ENCODE data around the gene DLGAP4.

Gene DLGAP4

DNA sequence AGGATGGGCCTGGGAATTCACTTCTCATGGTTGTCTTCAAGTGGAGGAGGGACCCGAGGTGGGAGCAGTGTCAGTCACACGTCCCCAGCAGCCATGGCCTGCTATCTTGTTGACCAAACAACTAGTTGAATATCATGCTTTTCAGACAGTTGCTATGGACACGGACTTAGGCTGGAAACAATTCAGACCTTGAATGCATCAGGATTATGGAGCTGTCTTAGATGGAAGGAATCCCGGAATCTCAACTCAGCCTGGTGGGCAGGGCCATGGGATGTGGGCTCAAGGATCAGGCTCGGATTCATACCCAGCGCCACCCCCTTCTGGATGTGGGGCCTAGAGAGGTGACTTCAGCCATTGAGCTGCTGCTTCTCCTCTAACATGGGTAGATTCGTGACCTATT, 112.6 kb downstream of the DLGAP4 start:
- no peak for DNase-seq

DNA sequence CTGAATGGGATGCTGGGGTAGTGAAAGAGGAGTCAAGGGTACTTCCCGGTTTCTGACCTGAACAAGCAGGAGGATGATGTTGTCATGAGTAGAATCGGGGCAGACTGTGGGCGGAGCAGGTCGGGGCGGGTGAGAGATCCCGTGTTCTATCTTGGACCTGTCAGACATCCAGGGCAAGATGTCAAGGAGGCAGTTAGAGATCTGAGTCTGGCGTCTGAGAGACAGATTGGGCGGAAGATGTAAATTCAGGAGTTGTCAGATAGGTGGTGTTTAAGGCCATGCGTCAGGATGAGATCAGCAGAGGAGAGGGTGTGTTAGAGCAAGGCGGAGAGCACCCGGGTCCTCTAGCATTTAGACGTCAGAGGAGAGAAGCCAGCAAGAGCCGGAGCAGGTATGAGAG, 115.5 kb downstream of the DLGAP4 start:
- no peak for DNase-seq

DNA sequence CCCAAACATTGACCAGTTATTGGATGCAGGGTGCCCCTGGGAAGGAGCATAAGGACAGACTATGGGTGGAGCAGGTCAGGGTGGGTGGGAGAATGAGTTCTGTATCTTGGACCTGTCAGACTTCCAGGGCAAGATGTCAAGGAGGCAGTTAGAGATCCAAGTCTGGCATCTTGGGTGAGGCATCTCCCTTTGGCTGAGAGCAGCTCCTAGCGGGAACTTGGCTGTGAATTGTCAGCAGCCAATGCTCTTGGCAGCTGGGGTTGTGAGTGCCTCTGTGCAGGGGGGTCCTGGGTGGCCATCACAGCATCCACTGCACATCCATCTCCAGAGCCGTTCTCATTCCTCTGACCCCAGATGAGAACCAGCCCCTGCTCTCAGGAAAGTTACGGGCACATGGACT, 118.2 kb downstream of the DLGAP4 start:
- DNase-seq = no peak

DNA sequence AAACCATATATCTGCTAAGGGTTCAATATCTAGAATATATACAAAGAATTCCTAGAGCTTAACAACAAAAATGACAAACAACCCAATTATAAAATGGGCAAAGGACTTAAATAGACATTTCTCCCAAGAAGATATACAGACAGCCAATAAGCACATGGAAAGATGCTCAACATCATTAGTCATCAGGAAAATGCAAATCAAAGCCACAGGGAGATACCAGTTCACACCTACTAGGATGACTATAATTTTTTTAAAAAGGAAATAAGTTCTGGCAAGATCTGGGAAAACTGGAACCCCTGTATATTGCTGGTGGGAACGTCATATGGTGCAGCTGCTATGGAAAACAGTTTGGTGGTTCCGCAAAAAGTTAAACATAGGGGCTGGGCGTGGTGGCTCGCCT, 119.0 kb downstream of the DLGAP4 start:
- no peak for DNase-seq

DNA sequence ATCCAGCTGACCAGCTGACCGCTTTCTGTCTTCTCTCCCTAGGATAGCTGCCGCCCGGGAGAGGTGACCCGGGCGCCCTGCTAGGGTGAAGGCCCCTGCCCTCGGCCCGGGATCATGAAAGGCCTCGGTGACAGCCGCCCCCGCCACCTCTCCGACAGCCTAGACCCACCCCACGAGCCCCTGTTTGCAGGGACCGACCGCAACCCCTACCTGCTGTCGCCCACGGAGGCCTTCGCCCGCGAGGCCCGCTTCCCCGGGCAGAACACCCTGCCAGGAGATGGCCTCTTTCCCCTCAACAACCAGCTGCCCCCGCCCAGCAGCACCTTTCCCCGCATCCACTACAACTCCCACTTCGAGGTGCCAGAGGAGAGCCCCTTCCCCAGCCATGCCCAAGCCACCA, 125.5 kb downstream of the DLGAP4 start:
- no peak for DNase-seq

DNA sequence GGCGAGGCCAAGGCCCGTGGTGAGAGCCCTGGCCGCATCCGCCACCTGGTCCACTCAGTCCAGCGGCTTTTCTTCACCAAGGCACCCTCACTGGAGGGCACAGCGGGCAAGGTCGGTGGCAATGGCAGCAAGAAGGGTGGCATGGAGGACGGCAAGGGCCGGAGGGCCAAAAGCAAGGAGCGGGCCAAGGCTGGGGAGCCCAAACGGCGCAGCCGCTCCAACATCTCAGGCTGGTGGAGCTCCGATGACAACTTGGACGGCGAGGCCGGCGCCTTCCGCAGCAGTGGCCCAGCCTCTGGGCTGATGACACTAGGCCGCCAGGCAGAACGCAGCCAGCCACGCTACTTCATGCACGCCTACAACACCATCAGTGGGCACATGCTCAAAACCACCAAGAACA, 126.0 kb downstream of the DLGAP4 start:
- DNase-seq = no peak

DNA sequence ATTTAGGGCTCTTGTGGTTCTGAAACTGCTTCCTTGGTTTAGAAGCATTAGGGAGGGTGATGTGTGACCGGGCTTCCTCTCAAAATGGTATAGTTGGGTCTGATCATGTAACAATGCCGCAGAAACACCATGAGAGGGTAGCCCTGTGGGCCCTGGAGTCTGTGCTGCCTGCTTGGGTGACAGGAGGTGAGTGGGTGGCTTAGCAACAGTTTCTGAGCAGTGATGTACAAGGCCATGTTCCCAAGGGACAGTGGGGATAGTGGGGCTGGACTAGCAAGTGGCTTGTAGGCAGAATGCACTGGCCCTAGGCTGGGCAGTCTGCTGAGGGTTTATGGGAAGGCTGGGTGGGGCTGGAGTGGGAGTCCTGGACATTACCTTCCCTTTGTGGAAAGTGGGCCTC, 128.2 kb downstream of the DLGAP4 start:
- no peak for DNase-seq

DNA sequence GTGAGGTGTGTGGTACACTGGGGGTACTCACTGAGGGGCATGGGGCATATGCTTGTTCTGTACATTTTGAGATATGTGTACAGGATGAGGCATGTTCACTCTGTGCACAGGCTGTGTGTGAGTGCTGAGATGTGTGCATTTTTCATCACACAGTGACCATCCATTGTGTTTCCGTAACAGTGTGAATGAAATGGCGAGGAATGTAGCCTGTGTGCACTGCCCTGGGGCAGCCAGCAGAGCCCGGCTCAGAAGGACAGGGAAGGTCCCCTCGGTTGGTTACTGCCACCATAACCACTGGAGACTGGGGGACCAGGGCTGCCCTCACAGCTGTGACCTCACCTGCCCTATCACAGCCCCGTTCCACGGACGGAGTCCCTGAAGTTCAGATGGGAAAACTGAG, 129.0 kb downstream of the DLGAP4 start:
- no peak for DNase-seq

DNA sequence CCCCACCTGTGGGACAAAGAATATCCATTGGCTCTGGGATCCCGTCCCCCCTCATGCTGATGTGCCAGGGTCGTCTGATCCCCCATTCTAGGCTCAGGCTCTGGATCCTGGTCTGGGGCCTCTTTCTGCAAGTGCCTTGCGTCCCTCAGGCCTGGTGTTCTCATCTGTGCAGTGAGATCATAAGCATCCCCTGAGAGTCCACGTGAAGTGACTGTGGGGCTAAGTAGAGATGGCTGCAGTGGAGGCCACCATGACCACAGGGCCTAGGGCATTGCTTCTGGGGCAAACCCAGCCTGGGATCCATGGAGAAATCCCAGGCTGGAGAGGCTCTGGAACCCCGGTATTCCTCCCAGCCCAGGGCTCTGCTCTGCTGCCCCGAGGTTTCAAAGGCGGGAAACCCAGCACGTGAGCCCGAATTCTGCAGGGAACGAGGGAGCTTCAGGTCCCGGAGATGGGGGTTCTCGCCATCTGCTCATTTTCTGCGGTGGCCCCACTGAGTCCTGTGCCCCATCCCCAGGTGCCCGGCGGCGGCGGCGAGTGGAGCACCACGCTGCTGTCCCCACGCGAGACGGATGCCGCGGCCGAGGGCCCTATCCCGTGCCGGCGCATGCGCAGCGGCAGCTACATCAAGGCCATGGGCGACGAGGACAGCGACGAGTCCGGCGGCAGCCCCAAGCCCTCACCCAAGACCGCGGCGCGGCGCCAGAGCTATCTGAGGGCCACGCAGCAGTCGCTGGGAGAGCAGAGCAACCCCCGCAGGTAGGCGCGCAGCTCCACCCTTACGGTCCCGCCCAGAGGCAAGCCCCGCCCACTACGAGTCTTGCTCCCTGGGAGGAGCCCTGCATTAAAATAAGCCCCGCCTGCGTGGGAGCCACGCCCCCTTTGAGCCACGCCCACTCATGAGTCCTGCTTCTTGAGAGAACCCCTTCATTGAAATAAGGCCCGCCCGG, 129.7 kb downstream of the DLGAP4 start:
- no peak for DNase-seq

DNA sequence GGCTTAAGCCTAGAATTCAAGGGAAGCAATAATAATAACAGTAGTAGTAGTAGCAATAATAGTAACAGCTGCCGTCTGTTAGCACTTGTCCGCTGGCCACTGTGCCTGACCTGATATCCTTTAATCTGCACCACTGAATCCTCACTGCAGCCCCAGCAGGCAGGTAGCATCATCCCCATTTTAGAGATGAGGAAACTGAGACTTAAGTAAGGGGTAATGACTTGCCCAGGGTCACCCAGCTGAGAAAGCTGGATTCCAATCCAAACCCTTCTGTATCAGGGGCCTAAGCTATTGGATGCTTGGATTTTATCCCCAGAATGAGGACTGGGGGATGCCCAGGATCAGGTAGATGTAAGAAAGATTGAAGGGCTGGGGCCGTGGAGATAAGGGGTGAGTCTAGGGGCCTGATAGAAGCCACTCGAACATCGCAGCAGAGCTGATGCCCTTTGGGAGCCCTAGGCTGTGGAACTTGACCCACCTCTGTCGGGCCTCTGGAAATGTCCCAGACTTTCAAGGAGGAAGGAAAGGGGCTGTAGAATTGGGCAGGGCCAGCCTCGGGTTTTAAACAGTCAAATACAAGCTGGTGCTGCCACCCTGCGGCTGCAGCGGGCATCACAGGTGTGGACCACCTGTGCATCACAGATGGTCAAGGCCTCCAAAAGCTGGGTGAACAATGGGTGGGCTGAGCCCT, 133.0 kb downstream of the DLGAP4 start:
- no peak for DNase-seq

DNA sequence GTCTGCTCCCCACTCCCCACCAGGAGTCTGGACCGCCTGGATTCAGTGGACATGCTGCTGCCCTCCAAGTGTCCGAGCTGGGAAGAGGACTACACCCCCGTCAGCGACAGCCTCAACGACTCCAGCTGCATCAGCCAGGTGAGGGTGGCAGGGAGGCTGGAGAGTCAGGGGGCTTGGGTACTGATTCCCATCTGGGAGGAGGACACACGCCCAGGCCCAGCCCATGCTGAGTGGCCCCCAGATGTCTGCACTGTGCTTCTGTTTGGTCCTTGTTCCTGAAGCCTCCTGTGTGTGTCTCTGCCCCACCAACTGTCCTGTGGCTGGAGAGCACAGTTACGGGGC, 133.6 kb downstream of the DLGAP4 start:
- DNase-seq = no peak

DNA sequence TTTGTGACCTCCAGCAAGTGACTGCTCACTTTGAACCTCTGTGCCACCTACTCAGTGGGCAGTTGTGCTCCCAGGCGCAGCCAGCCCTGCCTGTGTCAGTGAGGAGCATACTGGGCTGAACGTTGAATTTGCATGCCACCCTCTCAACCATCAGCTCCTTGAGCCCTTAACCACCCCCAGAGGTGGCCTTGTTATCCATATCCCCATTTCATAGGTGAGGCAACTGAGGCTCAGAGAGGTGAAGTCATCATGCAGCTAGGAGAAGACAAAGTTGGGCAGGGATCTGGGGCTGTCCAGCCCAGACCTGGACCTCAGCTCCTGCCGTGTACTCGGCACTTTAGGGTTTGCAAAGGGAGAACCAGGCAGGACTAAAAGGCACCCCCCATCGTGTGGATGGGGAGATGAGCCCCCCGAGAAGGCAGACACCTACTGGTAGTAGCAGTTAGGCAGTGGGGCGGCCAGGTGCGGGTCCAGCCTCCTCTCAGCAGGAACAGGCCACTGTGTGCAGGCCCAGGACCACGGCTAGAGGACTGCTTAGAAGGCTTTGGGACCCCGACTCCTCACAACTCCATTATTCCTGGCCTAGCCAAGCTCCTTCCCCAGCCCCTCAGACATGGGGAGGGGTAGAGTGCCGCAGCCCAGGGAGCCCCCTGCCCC, 134.4 kb downstream of the DLGAP4 start:
- DNase-seq = no peak

DNA sequence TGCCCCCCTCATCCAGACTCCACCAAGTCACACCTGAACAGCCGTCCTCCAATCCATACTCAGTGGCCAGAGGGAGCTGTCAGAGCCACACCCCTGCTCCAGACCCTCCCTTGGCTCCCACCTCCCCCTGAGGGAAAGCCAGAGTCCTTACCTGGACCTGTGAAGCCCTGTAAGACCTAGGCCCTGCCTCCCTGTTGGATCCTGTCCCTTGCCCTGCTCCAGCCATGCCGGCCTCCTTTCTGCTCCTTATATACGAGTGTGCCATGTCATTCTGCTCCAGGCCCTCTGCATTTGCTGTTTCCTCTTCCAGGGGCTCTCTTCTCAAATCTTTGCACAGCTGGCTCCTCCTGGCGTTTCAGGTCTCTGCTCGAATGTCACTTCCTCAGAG, 134.9 kb downstream of the DLGAP4 start:
- peak; percentile 24 for DNase-seq

DNA sequence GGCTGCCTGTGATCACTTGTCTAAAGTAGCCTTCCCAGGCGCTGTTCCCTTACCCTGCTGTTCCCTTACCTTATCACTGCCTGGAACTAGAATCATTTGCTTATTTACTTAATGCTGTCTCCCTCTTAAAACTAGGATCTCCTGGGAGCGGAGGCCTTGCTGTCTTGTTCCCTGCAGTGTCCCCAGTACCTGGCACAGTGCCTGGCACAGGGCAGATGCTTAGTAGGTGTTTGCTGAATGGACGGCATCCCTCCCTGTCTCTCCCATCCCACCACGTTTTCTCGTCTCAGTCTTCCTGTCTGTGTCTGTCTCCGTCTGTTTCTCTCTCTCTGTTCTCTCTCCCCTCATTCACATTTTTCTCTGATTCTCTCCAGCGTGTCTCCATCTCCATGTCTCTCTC, 135.3 kb downstream of the DLGAP4 start:
- DNase-seq = no peak

DNA sequence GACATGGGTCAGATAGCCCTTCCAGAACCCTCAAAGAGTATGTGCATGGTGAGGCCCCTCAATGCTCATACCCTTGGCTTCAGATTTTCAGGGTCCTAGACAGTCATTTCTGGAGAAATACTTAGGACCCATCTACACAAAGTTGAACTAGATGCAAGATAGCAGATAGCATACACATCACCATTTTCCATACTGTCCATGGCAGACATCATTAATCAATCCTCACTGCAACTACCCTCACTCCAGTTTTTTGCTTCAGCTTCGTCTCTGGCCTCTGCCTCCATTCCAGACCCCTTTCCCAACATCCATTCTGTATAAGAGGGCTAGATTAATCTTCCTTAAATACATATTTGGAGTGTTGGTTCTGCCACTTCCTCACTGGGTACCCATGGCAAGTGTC, 139.7 kb downstream of the DLGAP4 start:
- no peak for DNase-seq

DNA sequence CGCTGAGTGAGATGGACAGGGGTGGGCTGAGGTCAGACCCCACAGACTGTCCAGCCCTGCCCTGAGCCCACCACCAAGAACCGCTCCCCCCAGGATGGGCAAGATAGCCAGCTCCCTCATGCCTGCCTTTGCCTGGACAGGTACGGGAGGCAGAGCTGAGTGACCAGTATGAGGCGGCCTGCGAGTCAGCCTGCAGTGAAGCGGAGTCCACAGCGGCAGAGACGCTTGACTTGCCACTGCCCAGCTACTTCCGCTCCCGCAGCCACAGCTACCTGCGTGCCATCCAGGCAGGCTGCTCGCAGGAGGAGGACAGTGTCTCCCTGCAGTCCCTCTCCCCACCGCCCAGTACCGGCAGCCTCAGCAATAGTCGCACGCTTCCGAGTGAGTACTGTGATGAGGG, 140.4 kb downstream of the DLGAP4 start:
- no peak for DNase-seq

DNA sequence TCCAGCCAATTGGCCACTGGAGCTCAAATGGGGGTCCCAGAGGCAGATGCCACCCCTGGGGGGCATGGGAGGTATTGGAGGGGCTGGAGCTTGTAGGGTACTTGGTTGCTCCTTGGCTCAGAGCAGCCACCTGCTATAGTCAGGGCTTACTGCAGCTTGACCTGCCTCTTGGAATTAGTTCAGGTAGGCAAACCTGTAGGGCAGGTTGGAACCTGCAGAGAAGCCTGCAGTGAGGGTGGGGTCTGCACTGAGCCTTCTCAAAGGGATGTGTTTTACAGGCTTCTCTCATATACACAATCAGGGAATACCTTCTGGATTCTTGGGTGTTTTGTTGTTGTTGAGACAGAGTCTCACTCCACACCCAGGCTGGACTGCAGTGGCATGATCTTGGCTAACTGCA, 141.0 kb downstream of the DLGAP4 start:
- no peak for DNase-seq

DNA sequence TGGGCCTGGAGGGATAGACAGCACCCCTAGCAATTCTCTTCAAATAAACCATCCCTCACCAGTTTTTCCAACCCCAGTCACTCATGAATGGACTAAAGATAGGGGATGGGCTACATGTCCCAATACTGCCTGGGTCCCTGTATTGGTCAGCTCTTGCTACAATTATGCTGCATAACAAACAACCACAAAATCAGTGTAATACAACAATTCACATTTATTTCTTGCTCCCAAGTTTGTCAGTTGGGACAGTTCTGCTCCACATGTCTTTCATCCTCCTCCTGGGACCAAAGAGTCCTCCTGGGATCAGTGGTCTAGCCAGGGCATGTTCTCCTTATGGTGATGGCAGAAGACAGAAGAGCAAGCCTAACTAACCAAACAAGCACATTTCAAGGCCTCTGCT, 143.5 kb downstream of the DLGAP4 start:
- DNase-seq = no peak

DNA sequence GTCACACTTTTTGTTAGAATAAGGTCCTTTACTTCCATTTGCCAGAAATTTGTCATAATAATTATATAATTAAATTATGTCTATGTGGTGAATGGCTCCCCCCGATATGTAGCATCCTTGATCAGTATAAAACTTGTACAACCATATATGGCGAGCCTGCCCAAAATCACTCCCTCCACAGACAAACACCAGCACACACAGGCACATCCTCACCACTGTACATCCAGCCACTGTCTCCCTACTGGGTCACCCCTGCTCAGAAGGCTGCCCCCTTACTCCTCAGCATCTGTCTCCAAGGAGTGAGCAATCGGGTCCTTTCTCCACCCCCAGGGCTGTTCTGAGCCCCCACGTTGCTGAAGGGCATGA, 148.2 kb downstream of the DLGAP4 start:
- DNase-seq = no peak

DNA sequence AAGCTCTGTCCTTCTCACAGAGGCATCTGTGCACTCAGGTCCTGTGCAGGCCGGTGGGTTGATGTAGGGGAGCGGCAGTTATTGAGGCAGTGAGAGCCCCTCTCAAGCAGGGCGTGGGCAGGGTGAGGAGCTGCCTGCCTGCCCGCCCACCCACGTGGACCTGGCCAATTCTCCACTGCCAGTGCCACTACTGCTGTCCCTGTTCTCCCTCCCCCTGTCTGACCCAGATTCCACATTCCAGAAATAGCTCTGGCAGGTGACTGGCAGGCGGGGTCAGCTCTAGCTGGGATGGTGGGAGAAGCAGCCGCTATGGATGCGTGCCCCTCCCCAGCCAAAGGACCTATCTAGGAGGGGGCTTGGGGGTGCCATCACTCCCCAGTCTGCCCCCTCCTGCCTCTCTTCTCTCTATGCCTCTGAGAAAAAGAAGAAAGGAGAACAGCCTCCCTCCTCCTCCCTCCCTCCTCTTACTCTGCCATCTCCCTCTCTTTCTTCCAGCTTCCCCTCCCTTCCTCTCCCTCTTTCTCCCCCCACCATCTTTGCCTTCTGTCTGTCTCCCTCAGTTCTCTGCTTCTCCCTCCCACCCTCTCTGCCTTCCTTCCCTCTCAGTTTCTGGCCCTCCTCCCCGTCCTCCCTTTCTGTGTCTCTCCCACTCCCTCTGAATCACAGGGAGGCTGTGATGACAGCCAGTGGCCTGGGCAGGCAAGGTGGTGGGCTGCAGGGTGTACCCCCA, 148.7 kb downstream of the DLGAP4 start:
- no peak for DNase-seq

DNA sequence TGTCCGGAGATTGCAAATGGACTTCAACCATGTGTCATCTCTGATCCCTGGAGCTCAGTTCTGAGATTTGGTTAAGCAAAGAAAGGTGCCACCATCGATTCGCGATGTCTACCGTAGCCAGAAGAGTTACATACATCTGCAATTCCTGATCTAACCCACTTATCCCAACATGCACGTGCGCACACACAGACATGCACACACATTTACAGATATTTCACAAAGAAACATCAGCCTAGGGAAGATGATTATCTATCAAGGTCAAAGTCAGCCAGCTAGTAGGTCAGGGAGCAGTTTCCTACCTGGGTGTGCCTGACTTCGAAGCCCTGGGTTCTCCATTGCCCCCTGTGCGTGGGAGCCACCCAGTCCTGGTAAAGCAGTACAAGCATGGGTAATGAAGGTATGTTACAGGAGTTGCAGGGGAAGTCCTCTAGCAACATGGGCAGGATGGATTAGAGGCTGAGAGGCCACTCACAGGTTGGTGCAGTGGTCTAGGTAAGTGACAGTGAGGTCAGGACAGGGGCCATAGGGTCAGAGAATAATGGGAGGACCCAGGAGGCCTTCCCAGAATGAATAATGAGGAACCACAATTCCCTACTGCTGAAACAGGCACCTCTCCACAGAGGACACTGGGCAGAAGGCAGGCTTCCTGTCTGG, 150.0 kb downstream of the DLGAP4 start:
- no peak for DNase-seq

DNA sequence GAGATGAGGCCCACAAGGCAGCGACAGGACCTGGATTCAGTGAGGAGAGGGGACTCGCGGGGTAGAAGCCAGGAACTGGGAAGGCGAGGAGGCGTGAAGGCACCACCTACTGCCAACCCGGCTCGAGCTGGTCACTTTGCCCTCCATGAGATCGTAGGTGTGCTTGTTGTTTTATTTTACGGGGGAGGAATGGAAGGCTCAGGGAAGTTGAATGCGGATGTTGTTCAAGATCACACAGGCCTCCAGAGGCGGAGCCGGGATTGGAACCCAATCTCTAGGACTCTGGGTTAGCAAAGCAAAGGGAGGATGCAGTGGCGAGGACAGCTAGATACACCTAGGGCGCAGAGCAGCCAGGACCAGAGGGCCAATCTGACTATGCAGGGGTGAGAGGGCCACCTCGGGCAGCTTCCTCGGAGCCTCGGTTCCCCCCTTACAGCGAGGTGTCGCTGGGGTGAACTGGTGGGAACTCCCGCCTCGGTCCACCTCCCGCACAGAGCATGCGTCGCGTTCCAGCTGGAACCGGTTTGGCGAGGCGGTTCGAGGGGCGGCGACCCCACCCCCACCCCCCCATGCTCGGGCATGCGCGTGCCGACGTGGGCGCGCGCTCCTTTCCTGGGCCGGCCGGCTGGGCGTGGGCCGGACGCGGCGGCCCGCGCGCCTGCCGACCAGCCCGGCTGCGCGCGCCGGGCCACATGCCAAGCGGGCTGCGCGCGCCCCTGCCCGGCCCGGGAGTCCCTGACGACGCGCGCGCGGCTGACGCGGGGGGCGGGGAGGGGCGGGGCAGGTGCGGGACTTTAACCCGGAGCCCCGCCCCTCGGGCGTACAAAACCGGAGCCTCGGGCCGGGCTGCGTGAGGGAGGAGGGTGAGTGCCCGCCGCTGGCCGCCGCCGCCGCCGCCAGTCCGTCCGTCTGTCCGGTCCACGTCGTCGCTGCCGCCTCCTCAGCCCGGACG, 154.8 kb downstream of the DLGAP4 start:
- peak; percentile 74 for DNase-seq

Data from GF-D8 (cell line).